GM12864 (cell line): ENCODE results near the gene FMNL2.
A peak's percentile ranks its signal among the peaks of the same experiment; 100 is the strongest.

ENCODE experiments used
- DNase-seq: peaks from one replicate; pipeline ENCODE4 v3.0.0-alpha.2; 2011; ENCODE audit warnings: low read depth
- H3K4me3 ChIP-seq: 2 replicates; pipeline ENCODE4 v1.5.1; 2011; ENCODE audit warnings: mild to moderate bottlenecking, low read depth, low read length, control low read depth
- TF ChIP-seq, protein P1 (sequence below): IDR thresholded peaks from 2 replicates; pipeline ENCODE4 v1.5.1; 2011; ENCODE audit warnings: low read depth, mild to moderate bottlenecking, moderate library complexity, low read length, control low read depth, inconsistent platforms; ENCODE audit errors: missing control alignments

The FMNL2 gene

DNA sequence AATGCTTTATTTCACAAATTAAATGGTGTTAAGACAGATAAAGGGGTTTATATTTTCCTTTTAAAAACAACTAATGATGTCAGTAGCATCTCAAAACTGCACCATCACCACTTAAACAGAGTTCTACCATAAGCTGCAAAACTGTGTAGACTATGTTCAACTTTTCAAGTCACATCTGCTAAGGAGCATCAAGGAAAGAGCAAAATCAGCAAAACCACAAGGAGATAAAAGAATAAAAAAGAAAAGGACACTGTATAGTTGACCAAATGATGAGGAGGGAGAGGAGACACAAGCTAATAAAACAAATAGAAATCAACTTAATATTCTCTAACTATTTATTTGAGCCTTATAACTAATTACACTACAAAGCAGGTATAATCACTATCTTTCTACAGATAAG lies 348.4 kb downstream of the FMNL2 start:
- H3K4me3 ChIP-seq = no peak overlapping the region
- no peak for DNase-seq
- TF ChIP-seq, protein P1, sequence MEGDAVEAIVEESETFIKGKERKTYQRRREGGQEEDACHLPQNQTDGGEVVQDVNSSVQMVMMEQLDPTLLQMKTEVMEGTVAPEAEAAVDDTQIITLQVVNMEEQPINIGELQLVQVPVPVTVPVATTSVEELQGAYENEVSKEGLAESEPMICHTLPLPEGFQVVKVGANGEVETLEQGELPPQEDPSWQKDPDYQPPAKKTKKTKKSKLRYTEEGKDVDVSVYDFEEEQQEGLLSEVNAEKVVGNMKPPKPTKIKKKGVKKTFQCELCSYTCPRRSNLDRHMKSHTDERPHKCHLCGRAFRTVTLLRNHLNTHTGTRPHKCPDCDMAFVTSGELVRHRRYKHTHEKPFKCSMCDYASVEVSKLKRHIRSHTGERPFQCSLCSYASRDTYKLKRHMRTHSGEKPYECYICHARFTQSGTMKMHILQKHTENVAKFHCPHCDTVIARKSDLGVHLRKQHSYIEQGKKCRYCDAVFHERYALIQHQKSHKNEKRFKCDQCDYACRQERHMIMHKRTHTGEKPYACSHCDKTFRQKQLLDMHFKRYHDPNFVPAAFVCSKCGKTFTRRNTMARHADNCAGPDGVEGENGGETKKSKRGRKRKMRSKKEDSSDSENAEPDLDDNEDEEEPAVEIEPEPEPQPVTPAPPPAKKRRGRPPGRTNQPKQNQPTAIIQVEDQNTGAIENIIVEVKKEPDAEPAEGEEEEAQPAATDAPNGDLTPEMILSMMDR = no peak

DNA sequence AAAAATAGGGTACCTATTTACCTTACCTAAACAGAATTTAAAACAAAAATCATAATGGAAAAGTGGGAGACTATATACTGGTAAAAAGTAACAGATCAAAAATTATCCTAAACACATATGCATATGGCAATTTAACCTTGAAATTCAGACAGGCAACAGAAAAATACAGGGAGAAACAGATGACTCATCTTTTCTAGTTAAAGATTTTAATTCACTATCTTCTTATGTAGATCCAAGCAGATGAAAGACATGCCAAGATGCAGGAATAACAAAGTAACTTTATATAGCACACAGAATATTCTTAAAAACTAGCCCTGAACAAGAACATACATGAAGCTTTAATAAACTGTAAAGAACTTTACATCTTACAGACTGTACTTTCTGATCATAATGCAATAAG lies 351.3 kb downstream of the FMNL2 start:
- no peak overlapping the region for H3K4me3 ChIP-seq
- no peak for DNase-seq
- TF ChIP-seq, protein P1 = no peak

GRCh38 chr2:152693033-152693432 lies 358.1 kb downstream of the FMNL2 start:
- TF ChIP-seq, protein P1 = no peak
- peak; percentile 53 for DNase-seq
- no peak overlapping the region for H3K4me3 ChIP-seq

GRCh38 chr2:152694161-152694661 lies 359.2 kb downstream of the FMNL2 start:
- TF ChIP-seq, protein P1 = no peak
- no peak for DNase-seq
- H3K4me3 ChIP-seq = no peak overlapping the region

- TF ChIP-seq, protein P1 = no peak
- no peak overlapping the region for H3K4me3 ChIP-seq
- no peak for DNase-seq
Measured at GRCh38 chr2:152695763-152696162, 360.8 kb downstream of the FMNL2 start.

DNA sequence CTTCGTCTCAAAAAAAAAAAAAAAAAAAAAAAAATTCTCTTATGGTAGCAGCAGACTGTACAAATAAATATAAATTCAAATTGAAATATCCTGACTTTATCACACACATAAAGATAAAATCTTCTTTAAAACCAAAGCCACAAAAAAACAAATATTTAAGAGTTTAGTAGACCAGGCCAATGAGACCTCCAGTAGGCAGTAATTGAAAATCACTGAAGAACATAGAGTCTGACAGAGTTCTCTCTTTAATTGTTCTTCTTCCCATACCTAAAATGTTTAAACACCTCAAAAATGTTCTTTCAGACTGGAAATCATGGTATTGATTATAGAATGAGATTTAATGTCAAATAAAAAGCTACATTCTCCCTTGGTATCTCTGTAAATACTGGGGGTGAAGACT lies 361.5 kb downstream of the FMNL2 start:
- DNase-seq = no peak
- TF ChIP-seq, protein P1 = no peak
- H3K4me3 ChIP-seq = no peak overlapping the region
